ENCODE measurements around the gene SCCPDH.

DNA sequence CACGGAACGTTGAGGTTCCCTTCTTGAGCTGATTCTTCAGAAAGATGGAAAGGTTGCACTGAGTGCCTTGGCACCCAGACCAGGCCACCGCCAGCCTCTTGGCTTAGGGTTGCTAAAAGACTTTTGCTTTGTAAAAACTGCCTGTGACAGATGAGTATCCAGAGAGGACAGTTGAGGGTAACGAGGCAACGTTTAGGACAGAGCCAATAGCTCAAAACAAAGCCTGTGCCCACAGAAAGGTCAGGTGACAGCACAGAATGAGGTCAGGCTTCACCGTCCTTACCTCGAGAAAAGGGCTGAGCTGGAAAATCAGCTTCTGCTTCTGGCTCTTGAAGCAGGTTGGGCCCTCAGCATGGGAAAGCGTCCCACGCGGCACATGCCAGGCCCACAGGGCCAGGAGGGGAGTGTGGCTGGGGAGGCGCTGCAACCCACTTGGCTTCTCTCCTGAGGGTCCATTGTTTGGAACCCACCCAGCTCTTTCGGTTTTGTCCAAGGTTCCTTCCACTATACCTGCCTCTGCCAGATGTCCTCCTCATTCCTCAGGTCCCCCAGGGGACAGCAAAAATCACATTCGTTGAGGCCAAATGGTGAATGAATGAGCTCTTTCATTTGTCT lies 55.5 kb downstream of the SCCPDH start:
- no peak for TF ChIP-seq POLR2A (IDR thresholded peaks at IDR 0.05)
- TF ChIP-seq, protein P1, sequence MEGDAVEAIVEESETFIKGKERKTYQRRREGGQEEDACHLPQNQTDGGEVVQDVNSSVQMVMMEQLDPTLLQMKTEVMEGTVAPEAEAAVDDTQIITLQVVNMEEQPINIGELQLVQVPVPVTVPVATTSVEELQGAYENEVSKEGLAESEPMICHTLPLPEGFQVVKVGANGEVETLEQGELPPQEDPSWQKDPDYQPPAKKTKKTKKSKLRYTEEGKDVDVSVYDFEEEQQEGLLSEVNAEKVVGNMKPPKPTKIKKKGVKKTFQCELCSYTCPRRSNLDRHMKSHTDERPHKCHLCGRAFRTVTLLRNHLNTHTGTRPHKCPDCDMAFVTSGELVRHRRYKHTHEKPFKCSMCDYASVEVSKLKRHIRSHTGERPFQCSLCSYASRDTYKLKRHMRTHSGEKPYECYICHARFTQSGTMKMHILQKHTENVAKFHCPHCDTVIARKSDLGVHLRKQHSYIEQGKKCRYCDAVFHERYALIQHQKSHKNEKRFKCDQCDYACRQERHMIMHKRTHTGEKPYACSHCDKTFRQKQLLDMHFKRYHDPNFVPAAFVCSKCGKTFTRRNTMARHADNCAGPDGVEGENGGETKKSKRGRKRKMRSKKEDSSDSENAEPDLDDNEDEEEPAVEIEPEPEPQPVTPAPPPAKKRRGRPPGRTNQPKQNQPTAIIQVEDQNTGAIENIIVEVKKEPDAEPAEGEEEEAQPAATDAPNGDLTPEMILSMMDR (IDR thresholded peaks at IDR 0.05): no peak
